Adrenal gland (tissue), 5 donors: ENCODE data around the gene HM13.

Source experiments
- CTCF ChIP-seq, 6 experiments: fragments of 450-650 bp in 4 of 6; fragments of 200-600 bp in 2 of 6; sonication (generic) in 1 of 6; IDR thresholded peaks; 1 replicate in 5 of 6; 2 replicates in 1 of 6; pipeline versions ENCODE4 v1.5.1 to v1.8.0; 2016 to 2021; ENCODE audit warnings: antibody characterized with exemption in 6 of 6, mild to moderate bottlenecking in 2 of 6, moderate library complexity in 1 of 6
- POLR2A ChIP-seq, 2 donors: fragments of 450-650 bp; IDR thresholded peaks; one replicate each; pipeline ENCODE4 v1.6.1; 2017; ENCODE audit warnings: antibody characterized with exemption in 2 of 2, mild to moderate bottlenecking in 2 of 2, moderate library complexity in 1 of 2
- donor health status: DM: no; HTN: no; CAD: no.

GRCh38 chr20:31489152-31489551 lies 25.1 kb upstream of the HM13 start:
- no peak for TF ChIP-seq POLR2A (IDR thresholded peaks at IDR 0.05)
- TF ChIP-seq CTCF (IDR thresholded peaks at IDR 0.05): no peak
